PC-9 (cell line): ENCODE data around the gene C12orf50. TPM values are rescaled to one million over a fixed set of nuclear protein-coding genes. Genes with fewer than 3 reads are reported as not detected.
"Not testable (repeated sequence)": the region's sequence is repeated elsewhere in the genome, so short reads cannot be mapped to it uniquely, and the experiment has no call there.

Source experiments
- BruUV-seq: library from RNA; stranded (reverse); fragments of 400-500 nt; replicated peaks from 2 replicates; lab custom pipeline; 2021; lab: Mats Ljungman, UMichigan
- CTCF ChIA-PET: fragments of 300-600 bp; sonication (Branson Sonifier 250); formaldehyde crosslinking; loops from one replicate; lab custom pipeline; 2022; ENCODE audit warnings: antibody characterized with exemption; lab: Charles Lee
- POLR2A ChIA-PET: fragments of 300-600 bp; sonication (Branson Sonifier 250); formaldehyde crosslinking; loops from one replicate; lab custom pipeline; 2022; ENCODE audit warnings: antibody characterized with exemption; ENCODE audit not compliant: unreplicated experiment; lab: Charles Lee
- DNase-seq, 2 experiments: peaks; one replicate each; pipeline versions ENCODE4 v3.0.0 to v3.0.0-alpha.2; 2015 to 2022; ENCODE audit warnings: mixed read lengths in 1 of 2
- H2AFZ ChIP-seq: fragments of 200-600 bp; sonication (generic); 2 replicates; pipeline ENCODE4 v1.8.1; 2017; ENCODE audit warnings: antibody characterized with exemption
- H3F3A ChIP-seq: fragments of 200-600 bp; sonication (generic); 2 replicates; pipeline ENCODE4 v1.8.1; 2017; ENCODE audit warnings: antibody characterized with exemption, mild to moderate bottlenecking, low read depth; ENCODE audit not compliant: insufficient read depth
- H3K27ac ChIP-seq: fragments of 200-600 bp; sonication (generic); 2 replicates; pipeline ENCODE4 v1.6.1; 2016; ENCODE audit warnings: mixed run types
- H3K27me3 ChIP-seq: fragments of 200-600 bp; sonication (generic); 2 replicates; pipeline ENCODE4 v1.6.1; 2016; ENCODE audit warnings: low read depth, mixed run types; ENCODE audit not compliant: insufficient read depth
- H3K36me3 ChIP-seq: fragments of 200-600 bp; sonication (generic); 2 replicates; pipeline ENCODE4 v1.6.1; 2016; ENCODE audit warnings: low read depth, mixed run types
- H3K4me1 ChIP-seq: fragments of 200-600 bp; sonication (generic); replicated peaks from 2 replicates; pipeline ENCODE4 v1.6.1; 2016; ENCODE audit warnings: mixed run types; ENCODE audit not compliant: insufficient read depth
- H3K4me2 ChIP-seq: fragments of 200-600 bp; sonication (generic); 2 replicates; pipeline ENCODE4 v1.6.1; 2017; ENCODE audit warnings: mixed run types
- H3K4me3 ChIP-seq: fragments of 200-600 bp; sonication (generic); 2 replicates; pipeline ENCODE4 v1.6.1; 2016; ENCODE audit warnings: mixed run types
- H3K79me2 ChIP-seq: fragments of 200-600 bp; sonication (generic); 2 replicates; pipeline ENCODE4 v1.6.1; 2017; ENCODE audit warnings: low read depth, mixed run types
- H3K9me2 ChIP-seq: fragments of 200-600 bp; sonication (generic); 2 replicates; pipeline ENCODE4 v1.8.1; 2017; ENCODE audit warnings: mild to moderate bottlenecking; ENCODE audit not compliant: insufficient read depth
- H3K9me3 ChIP-seq: fragments of 200-600 bp; sonication (generic); 2 replicates; pipeline ENCODE4 v1.8.1; 2016; ENCODE audit warnings: low read depth; ENCODE audit not compliant: insufficient read depth
- H4K20me1 ChIP-seq: fragments of 200-600 bp; sonication (generic); 2 replicates; pipeline ENCODE4 v1.8.1; 2017; ENCODE audit not compliant: insufficient read depth
- EZH2 ChIP-seq: fragments of 200-600 bp; sonication (generic); IDR thresholded peaks from 2 replicates; pipeline ENCODE4 v1.8.0; 2017; ENCODE audit warnings: antibody characterized with exemption, low read depth
- intact Hi-C: fragments of 100-400 bp; cut with micrococcal nuclease; formaldehyde crosslinking; loops from one replicate; pipeline ENCODE4 v1.10.0; 2022; ENCODE audit not compliant: unreplicated experiment
- total RNA-seq: library from RNA; stranded (reverse); gene quantifications from 2 replicates; pipeline ENCODE4 v1.2.3, GENCODE V29; 2021
- TF ChIP-seq, protein P1 (sequence below): fragments of 200-600 bp; sonication (generic); conservative IDR thresholded peaks from 2 replicates; pipeline ENCODE4 v1.6.1; 2017; ENCODE audit warnings: mixed run types, antibody characterized with exemption, mild to moderate bottlenecking, moderate library complexity

The C12orf50 gene
- total RNA-seq, 1 experiment from 2014 or later: not detected

DNA sequence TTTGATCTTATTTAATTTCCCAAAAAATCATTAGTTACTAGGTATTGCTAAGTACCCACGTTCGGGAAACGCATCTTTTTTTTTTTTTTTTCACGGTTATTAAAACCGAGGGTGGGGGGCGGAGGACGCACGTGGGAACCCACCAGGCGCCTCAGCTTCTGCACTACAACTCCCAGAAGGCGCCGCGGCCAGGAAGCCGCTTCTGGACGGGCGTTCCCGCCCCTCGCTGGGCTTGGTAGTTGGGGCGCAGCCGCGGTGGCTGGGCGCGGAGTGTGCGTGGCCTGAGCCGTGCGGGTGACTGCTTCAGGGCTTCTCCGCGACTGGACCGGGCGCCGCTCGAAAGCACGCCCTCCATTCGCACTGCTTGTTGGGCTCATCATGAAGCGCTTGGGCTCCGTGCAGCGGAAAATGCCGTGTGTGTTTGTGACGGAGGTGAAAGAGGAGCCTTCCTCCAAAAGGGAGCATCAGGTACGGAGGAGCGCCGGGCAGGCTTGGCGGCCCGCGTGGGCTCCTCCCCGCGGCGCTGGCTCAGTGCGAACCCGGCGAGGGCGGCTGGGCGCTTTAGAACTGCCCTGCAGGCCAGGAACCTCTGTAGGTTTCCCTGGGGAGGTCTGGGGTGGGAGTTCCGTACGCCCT is 6.2 kb upstream of the C12orf50 start:
- BruUV-seq: no TSS peak
- Histone ChIP-seq H3K4me1 (peaks cover 20% of the 10 kb centered on the region), H3K4me3 (peak overlapping the region; percentile 74), H2AFZ (peak overlapping the region; percentile 95), H3K36me3 (no peaks in the 10 kb centered on the region), H3K9me2 (no peaks in the 10 kb centered on the region), H4K20me1 (no peaks in the 10 kb centered on the region; the same call in 1 of the 2 replicates), H3K27me3 (no peaks in the 10 kb centered on the region), H3F3A (no peaks in the 10 kb centered on the region), H3K9me3 (no peaks in the 10 kb centered on the region), H3K27ac (peak overlapping the region; percentile 27; the same call in 1 of the 2 replicates), H3K4me2 (peak overlapping the region; percentile 88), H3K79me2 (peaks cover 45% of the 10 kb centered on the region)
- no peak for TF ChIP-seq EZH2
- TF ChIP-seq, protein P1, sequence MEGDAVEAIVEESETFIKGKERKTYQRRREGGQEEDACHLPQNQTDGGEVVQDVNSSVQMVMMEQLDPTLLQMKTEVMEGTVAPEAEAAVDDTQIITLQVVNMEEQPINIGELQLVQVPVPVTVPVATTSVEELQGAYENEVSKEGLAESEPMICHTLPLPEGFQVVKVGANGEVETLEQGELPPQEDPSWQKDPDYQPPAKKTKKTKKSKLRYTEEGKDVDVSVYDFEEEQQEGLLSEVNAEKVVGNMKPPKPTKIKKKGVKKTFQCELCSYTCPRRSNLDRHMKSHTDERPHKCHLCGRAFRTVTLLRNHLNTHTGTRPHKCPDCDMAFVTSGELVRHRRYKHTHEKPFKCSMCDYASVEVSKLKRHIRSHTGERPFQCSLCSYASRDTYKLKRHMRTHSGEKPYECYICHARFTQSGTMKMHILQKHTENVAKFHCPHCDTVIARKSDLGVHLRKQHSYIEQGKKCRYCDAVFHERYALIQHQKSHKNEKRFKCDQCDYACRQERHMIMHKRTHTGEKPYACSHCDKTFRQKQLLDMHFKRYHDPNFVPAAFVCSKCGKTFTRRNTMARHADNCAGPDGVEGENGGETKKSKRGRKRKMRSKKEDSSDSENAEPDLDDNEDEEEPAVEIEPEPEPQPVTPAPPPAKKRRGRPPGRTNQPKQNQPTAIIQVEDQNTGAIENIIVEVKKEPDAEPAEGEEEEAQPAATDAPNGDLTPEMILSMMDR: no peak
- intact Hi-C loops: loop anchor here (5.0 kb wide), 1 partner anchor 1768 kb away; no protein-coding TSS in a partner anchor
- peak; percentile 69 to 85 for DNase-seq
- CTCF ChIA-PET: no interaction called here
- POLR2A ChIA-PET: interaction anchor here (0.5 to 0.7 kb wide), 2 partner anchors 18 to 821 kb away, joined by 5 to 8 read pairs; no protein-coding TSS in a partner anchor

DNA sequence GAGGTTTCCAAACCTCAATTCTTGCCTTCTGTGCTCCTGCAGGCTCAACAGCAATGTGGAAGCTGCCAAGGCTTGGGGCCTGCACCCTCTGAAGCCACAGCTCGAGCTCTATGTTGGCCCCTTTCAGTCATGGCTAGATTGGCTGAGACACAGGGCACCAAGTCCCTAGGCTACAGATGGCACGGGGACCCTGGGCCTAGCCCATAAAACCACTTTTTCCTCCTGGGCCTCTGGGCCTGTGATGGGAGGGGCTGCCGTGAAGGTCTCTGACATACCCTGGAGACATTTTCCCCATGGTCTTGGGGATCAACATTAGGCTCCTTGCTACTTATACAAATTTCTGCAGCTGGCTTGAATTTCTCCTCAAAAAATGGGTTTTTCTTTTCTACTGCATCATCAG is 2.0 kb upstream of the C12orf50 start:
- H3K36me3 ChIP-seq, H3K4me1 ChIP-seq, H2AFZ ChIP-seq, DNase-seq, H3K9me2 ChIP-seq, H3K27ac ChIP-seq, H3K4me2 ChIP-seq, BruUV-seq, POLR2A ChIA-PET, H3K79me2 ChIP-seq, H4K20me1 ChIP-seq, intact Hi-C loops, H3K9me3 ChIP-seq, CTCF ChIA-PET, H3F3A ChIP-seq, H3K4me3 ChIP-seq, H3K27me3 ChIP-seq: not testable (repeated sequence)

DNA sequence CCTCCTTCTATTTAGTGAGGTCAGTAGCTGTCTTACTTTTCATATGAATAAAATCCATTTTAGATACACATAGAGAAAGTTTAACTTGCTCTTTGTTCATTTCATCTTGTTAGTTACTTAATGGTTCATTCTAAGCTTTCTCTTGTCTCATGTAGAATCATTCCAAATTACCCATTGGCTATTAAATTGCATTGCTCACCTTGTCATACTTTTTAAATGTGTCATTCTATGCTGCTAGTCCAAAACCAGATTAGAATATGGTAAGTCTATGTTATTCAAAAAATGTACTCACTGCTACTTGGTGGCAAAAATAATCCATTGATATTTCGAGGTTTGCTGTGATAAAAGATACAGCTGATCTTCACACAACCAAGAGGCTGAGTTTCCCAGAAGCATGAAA is 3.0 kb downstream of the C12orf50 start:
- Histone ChIP-seq H4K20me1 (no peaks in the 10 kb centered on the region), H3K27me3 (no peaks in the 10 kb centered on the region), H3K27ac (no peak overlapping the region), H3K4me3 (no peak overlapping the region), H3K9me2 (no peaks in the 10 kb centered on the region), H3K4me1 (no peaks in the 10 kb centered on the region), H2AFZ (no peak overlapping the region), H3K36me3 (no peaks in the 10 kb centered on the region), H3K9me3 (no peaks in the 10 kb centered on the region), H3K4me2 (no peak overlapping the region), H3K79me2 (no peaks in the 10 kb centered on the region), H3F3A (no peaks in the 10 kb centered on the region)
- POLR2A ChIA-PET: no interaction called here
- intact Hi-C loops: no loop called here
- CTCF ChIA-PET: no interaction called here
- TF ChIP-seq, protein P1: no peak
- no peak for TF ChIP-seq EZH2
- BruUV-seq: no TSS peak
- DNase-seq: no peak
